Measurements from ENCODE around the gene PRXL2B. TPM values are rescaled to one million over a fixed set of nuclear protein-coding genes. Genes with fewer than 3 reads are reported as not detected.

Gene PRXL2B
- total and polyA plus RNA-seq, 7 experiments from 2014 or later = 12.3 to 37.0 (median 26.5) TPM

- ChIA-PET POLR2A (no interaction called here), CTCF (no interaction called here)
- no peak overlapping the region for H3K4me3 Mint-ChIP-seq
- intact Hi-C loops (cut with micrococcal nuclease) = no loop called here
- ATAC-seq (no peak), DNase-seq (peak in 1 of 9 donors; percentile 21)
- no peak overlapping the region for H3K27ac Mint-ChIP-seq
- H3K9me3 Mint-ChIP-seq = peaks cover 0 to 9% (median 3%) of the 10 kb centered on the region in 11 donors
- Histone ChIP-seq H3K27ac (ENCODE audit: low read depth, low read length) (no peak overlapping the region), H3K4me1 (ENCODE audit: control insufficient read depth in 2 of 2, insufficient read depth in 2 of 2, low read length in 2 of 2) (no peaks in the 10 kb centered on the region), H3K27me3 (ENCODE audit: control insufficient read depth in 2 of 2, insufficient read depth in 2 of 2, low read length in 2 of 2) (no peaks in the 10 kb centered on the region), H3K4me3 (ENCODE audit: low read length) (no peak overlapping the region), H3K36me3 (ENCODE audit: control insufficient read depth in 2 of 3, insufficient read depth in 3 of 3, low read length in 3 of 3) (no peaks in the 10 kb centered on the region), H3K9me3 (ENCODE audit: control insufficient read depth in 2 of 3, low read length in 3 of 3) (no peaks in the 10 kb centered on the region)
- no peaks in the 10 kb centered on the region for H3K4me1 Mint-ChIP-seq
- peaks cover 0 to 4% (median 0%) of the 10 kb centered on the region in 5 donors for H3K36me3 Mint-ChIP-seq
- peaks cover 0 to 19% (median 0%) of the 10 kb centered on the region in 5 donors for H3K27me3 Mint-ChIP-seq
Measured at GRCh38 chr1:2602866-2603520, 16.4 kb downstream of the PRXL2B start.

- Histone ChIP-seq H3K9me3 (ENCODE audit: control insufficient read depth in 2 of 3, low read length in 3 of 3) (no peaks in the 10 kb centered on the region), H3K27ac (ENCODE audit: low read depth, low read length) (no peak overlapping the region), H3K27me3 (ENCODE audit: control insufficient read depth in 2 of 2, insufficient read depth in 2 of 2, low read length in 2 of 2) (no peaks in the 10 kb centered on the region), H3K4me1 (ENCODE audit: control insufficient read depth in 2 of 2, insufficient read depth in 2 of 2, low read length in 2 of 2) (no peaks in the 10 kb centered on the region), H3K36me3 (ENCODE audit: control insufficient read depth in 2 of 3, insufficient read depth in 3 of 3, low read length in 3 of 3) (no peaks in the 10 kb centered on the region), H3K4me3 (ENCODE audit: low read length) (no peak overlapping the region)
- intact Hi-C loops (cut with micrococcal nuclease) = no loop called here
- ATAC-seq = no peak
- peaks cover 0 to 4% (median 1%) of the 10 kb centered on the region in 11 donors for H3K9me3 Mint-ChIP-seq
- peaks cover 0 to 16% (median 0%) of the 10 kb centered on the region in 5 donors for H3K27me3 Mint-ChIP-seq
- H3K4me1 Mint-ChIP-seq = no peaks in the 10 kb centered on the region
- no peak for DNase-seq
- H3K4me3 Mint-ChIP-seq = no peak overlapping the region
- CTCF ChIA-PET = no interaction called here
- H3K27ac Mint-ChIP-seq = no peak overlapping the region
- POLR2A ChIA-PET = no interaction called here
- H3K36me3 Mint-ChIP-seq = peaks cover 0 to 2% (median 0%) of the 10 kb centered on the region in 5 donors
Measured at GRCh38 chr1:2603521-2604155, 17.1 kb downstream of the PRXL2B start.

- Histone ChIP-seq H3K4me3 (ENCODE audit: low read length) (no peak overlapping the region), H3K4me1 (ENCODE audit: control insufficient read depth in 2 of 2, insufficient read depth in 2 of 2, low read length in 2 of 2) (no peaks in the 10 kb centered on the region), H3K27me3 (ENCODE audit: control insufficient read depth in 2 of 2, insufficient read depth in 2 of 2, low read length in 2 of 2) (no peaks in the 10 kb centered on the region), H3K36me3 (ENCODE audit: control insufficient read depth in 2 of 3, insufficient read depth in 3 of 3, low read length in 3 of 3) (no peaks in the 10 kb centered on the region), H3K9me3 (ENCODE audit: control insufficient read depth in 2 of 3, low read length in 3 of 3) (no peaks in the 10 kb centered on the region), H3K27ac (ENCODE audit: low read depth, low read length) (no peak overlapping the region)
- Mint-ChIP-seq H3K27ac (no peak overlapping the region), H3K36me3 (no peaks in the 10 kb centered on the region), H3K4me1 (no peaks in the 10 kb centered on the region), H3K9me3 (peaks cover 0 to 4% (median 0%) of the 10 kb centered on the region in 11 donors), H3K4me3 (no peak overlapping the region), H3K27me3 (peaks cover 0 to 14% (median 0%) of the 10 kb centered on the region in 5 donors)
- POLR2A ChIA-PET = no interaction called here
- ATAC-seq (no peak), DNase-seq (no peak)
- CTCF ChIA-PET = no interaction called here
- intact Hi-C loops (cut with micrococcal nuclease) = no loop called here
Measured at GRCh38 chr1:2604156-2604843, 17.7 kb downstream of the PRXL2B start.

DNA sequence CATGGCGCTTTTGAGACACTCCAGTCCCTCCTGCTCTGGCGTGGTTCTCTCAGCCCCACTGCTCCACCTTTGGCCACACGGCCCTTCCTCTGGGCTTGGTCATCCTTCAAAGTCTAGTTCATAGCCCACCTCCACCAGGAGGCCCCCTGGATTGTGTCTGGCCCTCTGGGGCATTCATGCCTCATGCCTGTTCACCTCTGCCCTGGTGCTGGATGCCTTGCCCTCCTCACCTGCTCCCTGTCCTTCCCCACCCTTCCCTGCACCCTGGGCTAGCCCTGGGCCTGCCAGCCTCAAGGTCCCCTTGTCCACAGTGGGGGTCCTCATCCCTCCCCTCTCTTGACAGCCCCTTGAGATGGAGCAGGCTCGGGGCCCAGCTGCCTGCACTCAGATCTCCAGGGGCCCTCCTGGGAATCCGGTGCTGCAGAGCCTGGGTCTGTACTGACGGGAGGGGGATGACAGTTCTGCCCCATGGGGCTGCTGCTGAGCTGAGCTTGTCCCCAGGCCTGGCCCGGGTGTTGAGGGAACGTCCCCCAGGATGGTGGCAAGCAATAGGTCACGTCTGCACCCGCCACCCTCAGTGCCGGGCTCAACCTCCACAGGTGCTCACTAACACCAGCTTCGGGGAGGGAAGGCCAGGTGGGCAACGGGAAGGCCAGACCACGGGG is 18.4 kb downstream of the PRXL2B start:
- H3K27ac ChIP-seq (ENCODE audit: low read depth, low read length) = no peak overlapping the region
- intact Hi-C loops (cut with micrococcal nuclease) = no loop called here
- Mint-ChIP-seq H3K27me3 (peaks cover 0 to 14% (median 0%) of the 10 kb centered on the region in 5 donors), H3K36me3 (no peaks in the 10 kb centered on the region), H3K4me1 (no peaks in the 10 kb centered on the region), H3K9me3 (peaks cover 0 to 4% (median 0%) of the 10 kb centered on the region in 11 donors), H3K4me3 (no peak overlapping the region), H3K27ac (no peak overlapping the region)
- no peaks in the 10 kb centered on the region for H3K27me3 ChIP-seq (ENCODE audit: control insufficient read depth in 2 of 2, insufficient read depth in 2 of 2, low read length in 2 of 2)
- H3K4me1 ChIP-seq (ENCODE audit: control insufficient read depth in 2 of 2, insufficient read depth in 2 of 2, low read length in 2 of 2) = no peaks in the 10 kb centered on the region
- H3K4me3 ChIP-seq (ENCODE audit: low read length) = no peak overlapping the region
- no peaks in the 10 kb centered on the region for H3K36me3 ChIP-seq (ENCODE audit: control insufficient read depth in 2 of 3, insufficient read depth in 3 of 3, low read length in 3 of 3)
- H3K9me3 ChIP-seq (ENCODE audit: control insufficient read depth in 2 of 3, low read length in 3 of 3) = no peaks in the 10 kb centered on the region
- no peak for ATAC-seq
- CTCF ChIA-PET = no interaction called here
- no peak for DNase-seq
- POLR2A ChIA-PET = no interaction called here

DNA sequence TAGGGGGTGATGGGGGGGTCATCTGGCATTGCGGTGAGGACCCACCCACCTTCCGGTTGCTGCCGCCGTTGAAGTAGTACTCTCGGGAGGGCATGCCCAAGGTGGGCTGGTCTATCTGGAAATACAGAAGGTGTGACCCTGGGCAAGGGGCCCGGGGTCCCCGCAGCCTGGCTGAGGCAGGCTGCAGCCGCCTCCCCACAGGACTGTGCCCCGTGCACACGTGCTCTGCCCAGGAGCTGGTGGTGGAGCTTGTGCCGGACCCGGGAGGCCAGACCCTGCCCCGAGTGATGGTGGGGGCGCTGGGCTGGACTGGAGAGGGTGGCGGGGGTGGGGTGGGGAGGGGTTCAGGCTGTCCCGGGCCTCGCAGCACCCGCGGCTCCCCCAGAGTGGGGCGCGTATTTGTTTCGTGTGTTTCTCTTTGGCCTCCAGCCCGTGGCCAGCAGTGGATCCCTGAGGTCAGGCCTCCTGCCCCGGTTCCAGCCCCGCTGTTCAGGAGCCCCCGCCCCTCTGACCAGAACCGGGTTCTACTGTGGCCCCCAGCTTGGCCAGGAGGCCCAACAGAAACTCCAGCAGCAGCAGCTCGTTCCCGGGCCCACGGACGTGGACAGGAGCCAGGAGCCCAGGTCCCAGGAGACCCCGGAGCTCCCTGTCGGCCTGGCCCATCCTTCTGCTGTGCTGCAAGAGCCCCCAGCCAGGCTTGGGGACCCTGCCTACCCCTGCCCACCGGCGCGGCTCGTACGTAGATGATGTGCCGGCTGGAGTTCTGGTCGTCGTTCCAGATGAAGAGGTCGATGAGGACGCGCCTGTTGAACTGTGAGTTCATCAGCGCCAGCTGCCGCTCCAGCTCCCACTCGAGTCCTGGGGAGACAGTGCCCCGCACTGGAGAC is 19.2 kb downstream of the PRXL2B start:
- peaks cover 0 to 14% (median 0%) of the 10 kb centered on the region in 5 donors for H3K27me3 Mint-ChIP-seq
- Histone ChIP-seq H3K27ac (ENCODE audit: low read depth, low read length) (no peak overlapping the region), H3K4me3 (ENCODE audit: low read length) (no peak overlapping the region), H3K9me3 (ENCODE audit: control insufficient read depth in 2 of 3, low read length in 3 of 3) (no peaks in the 10 kb centered on the region), H3K27me3 (ENCODE audit: control insufficient read depth in 2 of 2, insufficient read depth in 2 of 2, low read length in 2 of 2) (no peaks in the 10 kb centered on the region), H3K36me3 (ENCODE audit: control insufficient read depth in 2 of 3, insufficient read depth in 3 of 3, low read length in 3 of 3) (no peaks in the 10 kb centered on the region), H3K4me1 (ENCODE audit: control insufficient read depth in 2 of 2, insufficient read depth in 2 of 2, low read length in 2 of 2) (no peaks in the 10 kb centered on the region)
- POLR2A ChIA-PET = no interaction called here
- H3K4me1 Mint-ChIP-seq = no peaks in the 10 kb centered on the region
- H3K36me3 Mint-ChIP-seq = no peaks in the 10 kb centered on the region
- ATAC-seq = no peak
- no peak for DNase-seq
- H3K9me3 Mint-ChIP-seq = peaks cover 0 to 4% (median 0%) of the 10 kb centered on the region in 11 donors
- intact Hi-C loops (cut with micrococcal nuclease) = no loop called here
- H3K4me3 Mint-ChIP-seq = no peak overlapping the region
- H3K27ac Mint-ChIP-seq = no peak overlapping the region
- CTCF ChIA-PET = no interaction called here

DNA sequence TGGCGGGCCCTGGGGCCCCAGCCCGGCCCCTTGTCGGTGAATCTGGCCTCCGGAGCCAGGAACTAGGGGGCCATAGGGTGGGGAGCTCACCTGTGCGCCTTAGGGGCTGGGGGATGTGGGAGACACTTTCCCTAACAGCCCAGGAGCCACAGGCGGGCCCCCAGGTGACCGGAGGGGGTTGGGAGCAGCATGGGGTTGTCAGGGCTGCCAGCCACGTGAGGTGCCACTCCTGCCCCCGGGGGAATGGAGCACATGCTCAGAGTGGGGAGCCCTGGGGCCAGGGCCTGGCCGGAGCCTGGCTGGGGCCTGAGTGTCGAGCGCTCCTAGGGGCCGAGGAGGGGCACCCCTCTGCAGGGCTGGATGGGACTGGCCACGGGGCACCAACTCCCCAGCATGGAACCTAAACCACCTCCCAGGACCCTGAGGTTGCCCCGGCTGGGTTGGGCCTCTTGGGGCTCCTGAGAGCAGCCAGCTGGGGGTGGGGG is 19.9 kb downstream of the PRXL2B start:
- ATAC-seq = no peak
- peak in 1 of 9 donors; percentile 19 for DNase-seq
- H3K36me3 ChIP-seq (ENCODE audit: control insufficient read depth in 2 of 3, insufficient read depth in 3 of 3, low read length in 3 of 3) = no peaks in the 10 kb centered on the region
- H3K4me3 ChIP-seq (ENCODE audit: low read length) = no peak overlapping the region
- no peak overlapping the region for H3K4me3 Mint-ChIP-seq
- intact Hi-C loops (cut with micrococcal nuclease) = no loop called here
- H3K36me3 Mint-ChIP-seq = no peaks in the 10 kb centered on the region
- CTCF ChIA-PET = no interaction called here
- H3K27ac Mint-ChIP-seq = no peak overlapping the region
- H3K27me3 Mint-ChIP-seq = peaks cover 0 to 9% (median 0%) of the 10 kb centered on the region in 5 donors
- no peaks in the 10 kb centered on the region for H3K4me1 ChIP-seq (ENCODE audit: control insufficient read depth in 2 of 2, insufficient read depth in 2 of 2, low read length in 2 of 2)
- H3K27me3 ChIP-seq (ENCODE audit: control insufficient read depth in 2 of 2, insufficient read depth in 2 of 2, low read length in 2 of 2) = no peaks in the 10 kb centered on the region
- POLR2A ChIA-PET = no interaction called here
- no peak overlapping the region for H3K27ac ChIP-seq (ENCODE audit: low read depth, low read length)
- no peaks in the 10 kb centered on the region for H3K9me3 ChIP-seq (ENCODE audit: control insufficient read depth in 2 of 3, low read length in 3 of 3)
- H3K9me3 Mint-ChIP-seq = peaks cover 0 to 4% (median 0%) of the 10 kb centered on the region in 11 donors
- no peaks in the 10 kb centered on the region for H3K4me1 Mint-ChIP-seq

Data from naive thymus-derived CD4-positive, alpha-beta T cell (primary cell).